Tibial nerve (tissue), 4 donors: ENCODE results near the gene UBFD1. TPM values are rescaled to one million over a fixed set of nuclear protein-coding genes. Genes with fewer than 3 reads are reported as not detected.

Experiments used
- total RNA-seq, 4 donors: library from RNA; depleted of rRNA; stranded (reverse); fragments of >200 nt; gene quantifications; one replicate each; pipeline ENCODE4 v1.1.0, GENCODE V29; 2016

UBFD1 gene
- total RNA-seq, 4 donors from 2014 or later: 70.5 to 110 (median 76.5) TPM

Other genes with a start within 250 kb of the UBFD1 start
- 10 to 100 TPM; 21.6 to 35.7 (median 24.8) TPM for gene COG7, start 104.5 kb upstream of the UBFD1 start, total RNA-seq
- gene GGA2, start 47.2 kb upstream of the UBFD1 start, total RNA-seq: 10 to 100 TPM; 29.9 to 40.6 (median 36.8) TPM
- 10 to 100 TPM; 42.2 to 70.7 (median 57.1) TPM for gene EARS2, start 377 bp upstream of the UBFD1 start, total RNA-seq
- gene NDUFAB1, start 38.6 kb downstream of the UBFD1 start, total RNA-seq: 10 to 100 TPM; 43.7 to 87.8 (median 67.1) TPM
- 10 to 100 TPM in 3 of 4 donors, 1 to 10 TPM in 1; 9.6 to 19.0 (median 10.7) TPM for gene PALB2, start 83.6 kb downstream of the UBFD1 start, total RNA-seq
- 10 to 100 TPM; 23.1 to 28.8 (median 27.3) TPM for gene DCTN5, start 83.7 kb downstream of the UBFD1 start, total RNA-seq
- 1 to 10 TPM in 3 of 4 donors, under 1 TPM in 1; 0.59 to 9.6 (median 2.1) TPM for gene PLK1, start 121.2 kb downstream of the UBFD1 start, total RNA-seq
- not detected for gene ERN2, start 155.5 kb downstream of the UBFD1 start, total RNA-seq
- gene CHP2, start 197.3 kb downstream of the UBFD1 start, total RNA-seq: 10 to 100 TPM in 2 of 4 donors, 1 to 10 TPM in 2; 1.8 to 15.5 (median 7.5) TPM